Uterus (tissue), 2 donors: ENCODE results near the gene HEMK1.
A peak's percentile ranks its signal among the peaks of the same experiment; 100 is the strongest.

Experiments
- CTCF ChIP-seq, 4 experiments: fragments of 200-600 bp in 2 of 4; fragments of 450-650 bp in 2 of 4; sonication (generic) in 2 of 4; IDR thresholded peaks; one replicate each; pipeline ENCODE4 v1.5.1; 2016 to 2019; ENCODE audit warnings: antibody characterized with exemption in 4 of 4, mild to moderate bottlenecking in 2 of 4, moderate library complexity in 1 of 4
- POLR2A ChIP-seq, 2 donors: fragments of 450-650 bp; IDR thresholded peaks; one replicate each; pipeline ENCODE4 v1.6.1; 2016; ENCODE audit warnings: antibody characterized with exemption in 2 of 2, mild to moderate bottlenecking in 1 of 2, moderate library complexity in 1 of 2

- TF ChIP-seq CTCF (IDR thresholded peaks at IDR 0.05), result peak; percentile 98 to 99 (median 99)
- no peak for TF ChIP-seq POLR2A (IDR thresholded peaks at IDR 0.05)
These were observed 46.9 kb downstream of the HEMK1 start for GRCh38 chr3:50616003-50616769.
